ENCODE results near the gene COPS6.

The COPS6 gene

DNA sequence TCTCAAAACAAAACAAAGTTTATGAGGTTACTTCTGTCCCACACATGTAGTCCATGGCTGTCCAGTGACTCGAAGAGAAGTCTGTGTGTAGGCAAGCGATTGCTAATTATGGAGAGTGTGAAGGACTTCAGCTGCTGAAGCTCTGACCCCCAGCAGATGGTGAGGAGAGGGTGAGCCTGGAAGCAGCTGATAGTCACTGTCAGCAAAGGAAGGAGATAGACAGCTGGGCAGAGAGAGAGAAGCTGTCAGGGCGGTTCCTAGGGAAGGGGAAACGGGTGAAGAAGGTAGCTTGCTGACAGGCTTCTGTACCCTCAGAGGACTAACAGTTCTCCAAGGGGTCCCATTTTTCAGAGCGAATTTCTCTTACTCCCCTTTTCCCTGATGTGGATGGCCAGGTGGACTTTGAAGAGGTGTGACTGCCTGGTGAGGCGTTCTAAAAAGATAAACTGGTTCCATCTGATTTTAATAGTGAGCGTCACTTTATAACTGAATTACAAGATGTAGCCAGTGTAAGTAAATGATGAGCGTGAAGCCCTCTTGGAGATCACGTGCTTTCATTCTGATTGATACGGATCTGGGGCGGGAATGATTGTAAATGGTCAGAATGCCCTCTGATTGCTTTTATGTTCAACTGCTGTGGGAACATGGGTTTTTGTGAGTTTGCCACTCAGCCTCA, 27.1 kb upstream of the COPS6 start:
- Histone ChIP-seq H3K9me2 (replicated peaks; ENCODE audit: insufficient read depth, low read length) (no peaks in the 10 kb centered on the region), H3K4me3 (ENCODE audit: insufficient read depth, low read length, poor library complexity, severe bottlenecking) (no peak overlapping the region), H3F3A (ENCODE audit: insufficient read depth) (no peaks in the 10 kb centered on the region), H3K27me3 (ENCODE audit: low read length) (no peaks in the 10 kb centered on the region), H3K36me3 (ENCODE audit: low read length) (no peaks in the 10 kb centered on the region), H2AFZ (ENCODE audit: low read depth, low read length, severe bottlenecking) (no peak overlapping the region), H4K20me1 (ENCODE audit: low read depth, low read length) (no peaks in the 10 kb centered on the region), H3K27ac (ENCODE audit: low read depth, low read length) (no peak overlapping the region), H3K4me2 (ENCODE audit: low read depth, low read length, poor library complexity, severe bottlenecking) (no peak overlapping the region), H3K79me2 (ENCODE audit: insufficient read depth, low read length) (no peaks in the 10 kb centered on the region), H3K9me3 (ENCODE audit: insufficient read depth, low read length) (no peaks in the 10 kb centered on the region), H3K9ac (ENCODE audit: low read length) (no peak overlapping the region)
- TF ChIP-seq, protein P1, sequence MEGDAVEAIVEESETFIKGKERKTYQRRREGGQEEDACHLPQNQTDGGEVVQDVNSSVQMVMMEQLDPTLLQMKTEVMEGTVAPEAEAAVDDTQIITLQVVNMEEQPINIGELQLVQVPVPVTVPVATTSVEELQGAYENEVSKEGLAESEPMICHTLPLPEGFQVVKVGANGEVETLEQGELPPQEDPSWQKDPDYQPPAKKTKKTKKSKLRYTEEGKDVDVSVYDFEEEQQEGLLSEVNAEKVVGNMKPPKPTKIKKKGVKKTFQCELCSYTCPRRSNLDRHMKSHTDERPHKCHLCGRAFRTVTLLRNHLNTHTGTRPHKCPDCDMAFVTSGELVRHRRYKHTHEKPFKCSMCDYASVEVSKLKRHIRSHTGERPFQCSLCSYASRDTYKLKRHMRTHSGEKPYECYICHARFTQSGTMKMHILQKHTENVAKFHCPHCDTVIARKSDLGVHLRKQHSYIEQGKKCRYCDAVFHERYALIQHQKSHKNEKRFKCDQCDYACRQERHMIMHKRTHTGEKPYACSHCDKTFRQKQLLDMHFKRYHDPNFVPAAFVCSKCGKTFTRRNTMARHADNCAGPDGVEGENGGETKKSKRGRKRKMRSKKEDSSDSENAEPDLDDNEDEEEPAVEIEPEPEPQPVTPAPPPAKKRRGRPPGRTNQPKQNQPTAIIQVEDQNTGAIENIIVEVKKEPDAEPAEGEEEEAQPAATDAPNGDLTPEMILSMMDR (IDR thresholded peaks at IDR 0.05; ENCODE audit: insufficient read depth, low read length, poor library complexity, severe bottlenecking), result no peak
- TF ChIP-seq EZH2phosphoT487 (conservative IDR thresholded peaks at IDR 0.05; ENCODE audit: low read length), result no peak

DNA sequence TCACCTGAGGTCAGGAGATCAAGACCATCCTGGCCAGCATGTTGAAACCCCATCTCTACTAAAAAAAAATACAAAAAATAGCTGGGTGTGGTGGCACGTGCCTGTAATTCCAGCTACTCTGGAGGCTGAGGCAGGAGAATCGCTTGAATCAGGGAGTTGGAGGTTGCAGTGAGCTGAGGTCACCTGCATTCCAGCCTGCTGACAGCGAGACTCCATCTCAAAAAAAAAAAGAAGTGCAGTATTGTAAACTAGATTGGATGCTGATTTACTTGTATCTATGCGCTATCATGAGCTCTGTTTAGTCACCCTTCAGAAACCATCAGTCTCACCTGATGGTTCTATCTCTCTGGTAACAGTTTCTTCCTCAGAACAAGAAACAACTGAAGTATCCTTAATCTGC, 25.4 kb upstream of the COPS6 start:
- Histone ChIP-seq H3K27ac (ENCODE audit: low read depth, low read length) (no peak overlapping the region), H3K9ac (ENCODE audit: low read length) (no peak overlapping the region), H3K9me2 (replicated peaks; ENCODE audit: insufficient read depth, low read length) (no peaks in the 10 kb centered on the region), H3K36me3 (ENCODE audit: low read length) (no peaks in the 10 kb centered on the region), H3K79me2 (ENCODE audit: insufficient read depth, low read length) (no peaks in the 10 kb centered on the region), H2AFZ (ENCODE audit: low read depth, low read length, severe bottlenecking) (no peak overlapping the region), H3K27me3 (ENCODE audit: low read length) (no peaks in the 10 kb centered on the region), H4K20me1 (ENCODE audit: low read depth, low read length) (no peaks in the 10 kb centered on the region), H3F3A (ENCODE audit: insufficient read depth) (no peaks in the 10 kb centered on the region), H3K9me3 (ENCODE audit: insufficient read depth, low read length) (no peaks in the 10 kb centered on the region), H3K4me3 (ENCODE audit: insufficient read depth, low read length, poor library complexity, severe bottlenecking) (no peak overlapping the region), H3K4me2 (ENCODE audit: low read depth, low read length, poor library complexity, severe bottlenecking) (no peak overlapping the region)
- TF ChIP-seq, protein P1 (IDR thresholded peaks at IDR 0.05; ENCODE audit: insufficient read depth, low read length, poor library complexity, severe bottlenecking), result no peak
- TF ChIP-seq EZH2phosphoT487 (conservative IDR thresholded peaks at IDR 0.05; ENCODE audit: low read length), result no peak

DNA sequence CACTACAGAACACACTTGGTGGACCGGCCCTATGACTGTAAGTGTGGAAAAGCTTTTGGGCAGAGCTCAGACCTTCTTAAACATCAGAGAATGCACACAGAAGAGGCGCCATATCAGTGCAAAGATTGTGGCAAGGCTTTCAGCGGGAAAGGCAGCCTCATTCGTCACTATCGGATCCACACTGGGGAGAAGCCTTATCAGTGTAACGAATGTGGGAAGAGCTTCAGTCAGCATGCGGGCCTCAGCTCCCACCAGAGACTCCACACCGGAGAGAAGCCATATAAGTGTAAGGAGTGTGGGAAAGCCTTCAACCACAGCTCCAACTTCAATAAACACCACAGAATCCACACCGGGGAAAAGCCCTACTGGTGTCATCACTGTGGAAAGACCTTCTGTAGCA, 24.6 kb upstream of the COPS6 start:
- Histone ChIP-seq H3K27ac (ENCODE audit: low read depth, low read length) (no peak overlapping the region), H3K79me2 (ENCODE audit: insufficient read depth, low read length) (no peaks in the 10 kb centered on the region), H3K9ac (ENCODE audit: low read length) (no peak overlapping the region), H3K36me3 (ENCODE audit: low read length) (no peaks in the 10 kb centered on the region), H3K9me2 (replicated peaks; ENCODE audit: insufficient read depth, low read length) (no peaks in the 10 kb centered on the region), H3K9me3 (ENCODE audit: insufficient read depth, low read length) (no peaks in the 10 kb centered on the region), H3K4me3 (ENCODE audit: insufficient read depth, low read length, poor library complexity, severe bottlenecking) (no peak overlapping the region), H3K27me3 (ENCODE audit: low read length) (no peaks in the 10 kb centered on the region), H3K4me2 (ENCODE audit: low read depth, low read length, poor library complexity, severe bottlenecking) (no peak overlapping the region), H3F3A (ENCODE audit: insufficient read depth) (no peaks in the 10 kb centered on the region), H4K20me1 (ENCODE audit: low read depth, low read length) (no peaks in the 10 kb centered on the region), H2AFZ (ENCODE audit: low read depth, low read length, severe bottlenecking) (no peak overlapping the region)
- TF ChIP-seq EZH2phosphoT487 (conservative IDR thresholded peaks at IDR 0.05; ENCODE audit: low read length), result no peak
- TF ChIP-seq, protein P1 (IDR thresholded peaks at IDR 0.05; ENCODE audit: insufficient read depth, low read length, poor library complexity, severe bottlenecking), result no peak

Measured in SU-DHL-6 (cell line).